Measurements from ENCODE around the gene APCDD1L.

GRCh38 chr20:58496429-58496769 is 18.8 kb downstream of the APCDD1L start:
- TF ChIP-seq SUZ12 (IDR thresholded peaks at IDR 0.05; ENCODE audit: extremely low read depth, insufficient read depth, insufficient read length): no peak
- TF ChIP-seq YY1 (IDR thresholded peaks at IDR 0.05; ENCODE audit: insufficient read depth, insufficient read length): no peak
- TF ChIP-seq ZNF274 (IDR thresholded peaks at IDR 0.05; ENCODE audit: low read depth, low read length): no peak
